GM19395 (cell line): ENCODE results near the gene BMPER.

Source experiments
- ATAC-seq: cut with Tn5 transposase; IDR thresholded peaks from one replicate; pipeline ENCODE4 v1.9.1; 2021; ENCODE audit warnings: mild to moderate bottlenecking, moderate library complexity; ENCODE audit not compliant: unreplicated experiment

The BMPER gene

GRCh38 chr7:33964417-33965182, 59.3 kb downstream of the BMPER start:
- no peak for ATAC-seq

DNA sequence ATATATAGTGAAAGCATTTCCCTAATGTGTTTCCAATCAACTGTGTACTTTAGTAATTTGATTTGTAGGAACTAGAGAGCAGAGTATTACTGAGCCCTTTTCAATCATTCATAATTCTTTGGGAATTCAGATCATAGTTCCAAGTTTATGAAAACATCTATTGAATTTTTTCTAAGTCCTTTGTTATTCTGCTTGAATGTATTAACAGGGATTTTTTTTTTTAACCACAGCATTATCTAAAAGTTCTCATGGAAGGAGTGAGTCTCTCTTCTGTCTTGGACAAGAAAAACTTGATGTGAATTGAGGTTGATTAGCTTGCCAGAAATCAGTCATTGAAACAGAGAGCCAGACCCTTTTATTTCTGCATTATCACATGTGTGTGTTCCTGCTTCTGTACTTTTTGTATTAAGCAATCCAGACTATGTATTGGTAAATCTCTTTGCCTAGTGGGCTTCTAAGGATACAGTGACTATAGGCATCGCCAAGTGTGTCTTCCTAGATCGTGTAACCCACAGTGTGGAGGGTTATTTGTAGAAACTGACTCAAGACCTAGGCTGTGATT, 59.9 kb downstream of the BMPER start:
- ATAC-seq: no peak

DNA sequence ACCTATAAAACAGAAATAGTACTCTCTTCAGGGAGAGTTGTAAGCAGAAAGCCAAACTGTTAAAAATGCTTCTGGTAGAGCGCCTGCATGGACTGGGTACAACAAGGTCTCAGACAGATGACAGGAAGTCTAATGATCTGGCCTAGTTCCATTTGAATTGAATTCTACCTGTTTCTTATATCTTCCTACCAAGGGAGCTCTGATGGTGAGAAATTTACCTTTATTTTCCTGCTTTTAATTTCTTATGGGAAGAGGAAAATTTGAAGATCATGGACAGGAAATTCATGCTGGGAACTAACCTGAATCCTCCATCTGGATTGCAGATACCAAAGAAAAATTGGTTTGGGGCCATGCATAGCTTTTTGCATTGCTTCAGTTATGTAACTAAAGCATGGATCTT, 63.3 kb downstream of the BMPER start:
- no peak for ATAC-seq

- no peak for ATAC-seq
Observed at GRCh38 chr7:33970536-33970935, 65.2 kb downstream of the BMPER start.

DNA sequence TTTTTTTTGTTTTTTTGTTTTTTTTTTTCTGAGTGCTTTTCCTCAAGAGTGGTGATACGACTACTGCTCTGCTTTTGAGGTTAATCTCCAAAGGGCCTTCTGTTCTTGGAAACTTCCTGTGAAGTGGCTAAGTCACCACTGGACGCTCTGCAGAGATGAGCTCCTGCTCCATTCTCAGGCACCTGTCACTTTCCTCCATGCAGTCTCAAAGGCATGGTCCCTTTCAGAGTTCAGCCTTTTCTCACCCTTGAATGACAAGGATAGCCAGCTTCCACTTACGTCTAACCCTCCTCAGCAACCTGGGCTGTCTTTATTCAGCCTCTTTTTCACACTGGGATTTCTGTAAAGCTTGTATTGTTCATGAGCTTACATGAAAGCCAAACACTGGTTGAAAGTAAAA, 65.8 kb downstream of the BMPER start:
- ATAC-seq: no peak

DNA sequence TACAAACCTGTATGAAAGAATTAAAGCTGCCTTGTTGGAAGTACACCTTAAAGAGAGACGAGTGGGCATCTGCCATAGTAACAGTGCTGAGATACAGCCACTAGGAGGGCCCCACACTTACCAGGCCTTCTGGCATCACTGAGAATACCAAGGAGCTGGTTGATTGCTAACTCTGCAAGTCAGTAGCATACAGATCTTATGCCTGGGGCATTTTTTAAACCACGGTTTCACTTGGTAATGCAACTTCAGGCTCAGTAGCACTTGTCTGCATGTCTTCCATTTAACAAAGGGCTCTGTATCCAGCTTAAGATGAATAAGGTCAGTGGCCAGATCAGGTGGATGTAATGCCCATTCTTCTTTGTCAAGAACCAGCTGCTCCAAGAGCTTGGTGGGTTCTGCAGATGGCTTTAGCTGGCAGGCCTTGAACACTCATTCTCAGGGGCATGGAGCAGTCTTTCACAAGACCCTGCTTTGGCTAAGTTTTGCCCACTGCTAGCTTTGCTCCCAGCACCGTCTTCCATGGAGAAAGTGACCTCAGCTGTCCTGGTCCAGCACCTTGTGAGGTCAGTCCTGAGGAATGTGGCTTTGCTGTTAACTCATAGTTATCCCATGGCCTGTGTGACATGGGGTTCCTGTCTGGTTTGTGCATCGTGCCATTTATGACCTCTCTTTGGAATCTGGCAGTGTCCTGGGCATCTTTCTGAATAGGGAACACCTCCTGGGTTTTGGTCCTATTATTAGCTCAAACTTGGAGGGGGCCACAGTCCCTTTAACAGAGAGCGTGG, 68.1 kb downstream of the BMPER start:
- ATAC-seq: no peak

GRCh38 chr7:33979300-33979806, 74.0 kb downstream of the BMPER start:
- no peak for ATAC-seq

DNA sequence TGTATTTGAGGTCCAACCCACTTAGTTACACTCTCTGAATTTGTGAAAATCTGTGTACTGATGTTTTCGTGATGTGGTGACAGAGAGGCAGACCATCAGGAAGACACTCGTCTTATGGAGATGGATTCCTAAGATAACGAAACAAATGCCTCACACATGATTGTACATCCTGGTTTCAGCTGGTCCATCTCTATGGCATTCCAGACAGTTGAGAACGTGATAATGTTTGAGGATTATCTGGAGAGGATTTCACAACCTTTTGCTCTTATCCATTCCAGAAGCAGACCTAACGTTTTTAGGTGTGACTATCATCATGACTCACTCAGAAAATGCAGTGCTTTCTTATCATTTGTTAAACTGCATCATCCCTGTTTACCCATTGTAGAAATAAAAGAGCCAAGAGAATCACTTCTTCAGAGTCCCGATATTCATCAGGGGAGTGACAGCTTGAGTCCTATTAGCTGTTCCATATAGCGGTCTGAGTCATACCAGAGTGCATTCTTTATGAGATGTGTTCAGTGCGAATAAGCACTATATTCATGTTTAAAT, 74.5 kb downstream of the BMPER start:
- no peak for ATAC-seq

DNA sequence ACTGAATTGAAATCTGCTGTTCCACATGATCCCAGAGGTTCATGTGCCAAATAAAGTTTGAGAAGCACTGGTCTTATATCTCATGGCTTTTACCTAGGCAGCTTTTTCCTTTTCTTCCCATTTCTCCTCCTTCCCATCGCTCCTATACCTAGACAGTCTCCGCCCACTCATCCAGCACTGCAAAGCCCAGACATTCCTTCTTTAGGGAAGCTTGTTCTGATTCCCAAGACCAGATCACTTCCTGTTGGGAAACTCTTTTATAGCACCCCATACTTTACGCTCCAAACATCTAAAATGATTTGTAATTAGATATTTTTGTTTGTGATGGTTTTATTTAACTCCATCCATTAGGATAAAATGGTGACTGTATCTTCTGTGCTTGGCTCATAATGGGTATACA, 75.9 kb downstream of the BMPER start:
- no peak for ATAC-seq

DNA sequence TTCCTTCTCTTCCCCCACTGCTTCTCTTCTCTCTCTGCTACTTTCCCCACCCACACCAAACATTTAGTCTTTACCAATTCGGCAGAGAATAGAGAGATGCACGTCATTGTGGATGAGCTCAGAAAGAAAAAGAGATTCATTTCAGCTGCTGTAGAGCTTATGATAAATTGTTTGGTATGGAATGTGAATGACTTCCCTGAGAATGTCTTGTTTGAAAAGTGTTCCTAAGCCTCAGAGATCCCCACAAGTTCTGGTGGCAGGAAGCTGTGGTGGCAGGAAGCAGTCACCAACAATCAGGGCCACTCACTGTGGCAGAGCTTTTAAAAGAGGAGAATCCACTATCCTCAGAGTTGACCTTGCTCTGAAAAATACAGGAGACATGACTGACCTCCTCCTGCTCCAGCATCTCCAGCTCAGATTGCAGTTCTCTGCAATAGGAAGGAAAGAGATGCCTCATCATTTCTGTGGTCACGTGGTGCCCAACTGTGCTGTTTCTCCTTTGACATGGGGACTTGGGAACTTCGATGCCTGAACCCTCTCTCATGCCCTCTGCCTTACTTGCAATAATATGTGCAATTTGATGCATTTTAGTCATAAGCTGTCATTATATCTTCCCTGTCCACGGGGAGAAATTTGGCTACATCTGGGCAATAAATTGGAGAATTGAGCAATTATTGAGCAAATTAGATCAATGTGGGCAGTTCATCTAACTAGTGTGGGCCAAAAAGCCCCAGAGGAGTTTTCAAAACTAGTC, 76.5 kb downstream of the BMPER start:
- no peak for ATAC-seq

DNA sequence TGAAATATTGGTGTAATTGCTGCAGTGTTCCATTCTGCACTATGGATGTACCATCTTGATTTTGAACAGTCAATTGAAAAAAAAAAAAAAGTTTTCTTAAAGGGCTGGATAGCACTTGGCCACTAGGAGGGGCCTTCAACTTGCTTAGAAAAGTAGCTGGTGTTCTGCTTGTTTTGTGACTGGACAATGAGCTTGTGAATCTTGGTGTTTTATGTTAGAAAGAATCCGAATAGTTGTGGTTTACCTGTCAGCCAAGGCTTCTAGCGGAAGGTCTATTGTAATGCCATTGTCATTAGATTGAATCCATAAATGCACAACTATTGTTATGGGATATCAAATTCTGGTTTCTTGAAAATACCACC, 77.1 kb downstream of the BMPER start:
- no peak for ATAC-seq

- no peak for ATAC-seq
Observed at GRCh38 chr7:33986451-33986850, 81.1 kb downstream of the BMPER start.

- ATAC-seq: no peak
Observed at GRCh38 chr7:33986951-33987947, 81.9 kb downstream of the BMPER start.

DNA sequence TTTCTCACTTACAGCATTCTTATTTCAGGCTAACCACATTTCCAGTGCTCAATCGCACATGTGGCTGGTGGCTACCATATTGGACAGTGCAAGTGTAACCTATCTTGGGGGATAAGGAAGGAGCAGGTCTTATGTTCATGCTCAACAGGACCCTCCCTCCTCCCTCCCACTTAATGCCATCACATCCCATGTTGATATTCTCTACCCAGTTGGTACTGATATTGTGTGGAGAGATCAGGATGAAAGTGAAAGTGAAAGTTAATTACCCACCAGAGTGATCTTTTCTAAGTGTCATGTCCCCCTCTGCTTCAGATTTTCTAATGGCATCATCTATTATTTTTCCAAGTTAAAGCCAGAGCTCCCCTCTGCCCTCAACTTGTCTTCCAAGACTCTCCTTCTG, 91.6 kb downstream of the BMPER start:
- no peak for ATAC-seq

GRCh38 chr7:33998476-33998875, 93.1 kb downstream of the BMPER start:
- ATAC-seq: no peak

DNA sequence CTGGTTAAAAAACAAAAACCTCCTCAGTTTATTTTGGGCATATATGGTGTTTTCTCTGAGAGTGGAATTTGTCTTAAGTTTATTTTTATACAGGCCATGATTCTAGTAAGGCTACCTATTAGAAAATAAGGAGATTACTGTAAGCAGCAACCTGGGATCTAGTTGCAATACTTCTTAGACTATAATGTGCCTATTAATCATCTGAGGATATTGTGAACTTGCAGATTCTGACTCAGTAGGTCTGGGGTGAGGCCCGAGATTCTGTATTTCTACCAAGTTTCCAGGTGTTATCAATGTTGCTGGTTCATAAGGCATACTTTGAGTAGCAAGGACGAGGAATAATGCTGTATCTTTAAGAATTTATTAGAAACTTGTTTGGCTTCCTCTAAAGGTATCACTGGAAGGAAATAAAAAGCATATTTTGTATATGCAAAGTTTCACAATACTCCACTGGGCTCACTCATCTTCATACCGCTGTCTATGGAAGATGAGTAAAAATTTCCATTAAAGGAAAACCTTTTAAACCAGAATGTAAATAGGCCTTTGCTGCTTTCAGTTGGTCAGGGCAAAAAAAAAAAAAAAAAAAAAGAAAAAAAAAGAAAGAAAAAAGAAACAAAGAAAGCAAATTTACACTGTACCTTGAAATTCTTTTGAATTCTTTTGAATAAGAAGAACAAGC, 105.8 kb downstream of the BMPER start:
- no peak for ATAC-seq

- no peak for ATAC-seq
Observed at GRCh38 chr7:34011696-34012095, 106.4 kb downstream of the BMPER start.

DNA sequence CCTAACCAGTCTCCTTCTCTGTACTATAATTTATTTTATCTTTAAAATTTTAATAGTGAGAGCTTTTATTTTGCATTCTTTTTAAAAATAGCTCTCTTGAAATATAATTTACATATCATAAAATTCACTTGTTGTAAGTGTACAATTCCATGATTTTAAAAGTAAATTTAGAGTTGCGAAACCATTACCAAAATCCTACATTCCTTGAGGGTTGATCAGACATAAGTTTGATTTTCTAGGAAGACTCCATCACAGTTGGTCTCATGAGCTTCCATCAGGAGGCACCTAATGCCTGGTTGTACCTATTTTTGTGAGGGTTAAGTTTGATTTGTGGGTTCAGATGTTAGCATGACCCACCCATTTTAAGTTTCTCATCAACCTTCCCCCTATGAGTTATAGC, 108.1 kb downstream of the BMPER start:
- no peak for ATAC-seq

DNA sequence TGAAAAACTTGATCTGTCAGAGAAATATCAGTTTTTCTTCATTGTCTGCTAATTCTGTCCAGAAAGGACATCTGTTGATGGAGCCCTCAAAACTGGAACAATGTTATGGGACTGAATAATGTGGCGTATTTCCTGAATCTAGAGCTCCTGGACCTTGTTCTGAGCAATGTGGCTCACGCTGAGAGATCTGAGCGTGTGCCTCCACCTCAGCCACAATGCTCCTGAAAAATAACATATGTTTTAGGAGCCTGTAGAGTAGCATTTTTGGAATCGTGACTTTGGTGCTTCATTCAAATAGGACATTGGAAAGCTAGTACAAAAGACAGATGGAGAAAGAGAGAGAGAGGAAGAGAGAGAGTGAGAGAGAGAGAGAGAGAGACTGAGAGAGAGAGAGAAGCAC, 110.3 kb downstream of the BMPER start:
- ATAC-seq: no peak
